Lower leg skin (tissue), 3 donors: Measurements from ENCODE around the gene PIGN.

ENCODE experiments used
- POLR2A ChIP-seq, 2 donors: fragments of 450-650 bp; IDR thresholded peaks; one replicate each; pipeline ENCODE4 v1.6.1; 2016 to 2017; ENCODE audit warnings: antibody characterized with exemption in 2 of 2, mild to moderate bottlenecking in 1 of 2, moderate library complexity in 1 of 2
- TF ChIP-seq, protein P1 (sequence below), 3 donors: fragments of 450-650 bp; IDR thresholded peaks; one replicate each; pipeline ENCODE4 v1.5.1; 2016; ENCODE audit warnings: antibody characterized with exemption in 3 of 3, mild to moderate bottlenecking in 3 of 3, moderate library complexity in 2 of 3

DNA sequence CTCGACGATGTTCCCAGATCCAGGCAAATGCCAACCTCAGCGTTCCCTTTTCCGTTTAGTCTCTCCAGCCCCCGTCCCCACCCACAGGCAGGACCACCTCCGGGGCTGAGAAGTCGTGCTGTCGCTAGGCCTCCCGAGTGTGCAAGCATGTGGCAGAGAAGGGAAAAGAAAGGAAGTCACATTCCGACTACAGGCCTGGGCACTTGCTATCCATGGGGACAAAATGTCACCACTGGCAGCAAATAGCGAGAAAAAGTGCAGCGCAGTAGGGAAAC lies 420 bp downstream of the PIGN start:
- TF ChIP-seq, protein P1, sequence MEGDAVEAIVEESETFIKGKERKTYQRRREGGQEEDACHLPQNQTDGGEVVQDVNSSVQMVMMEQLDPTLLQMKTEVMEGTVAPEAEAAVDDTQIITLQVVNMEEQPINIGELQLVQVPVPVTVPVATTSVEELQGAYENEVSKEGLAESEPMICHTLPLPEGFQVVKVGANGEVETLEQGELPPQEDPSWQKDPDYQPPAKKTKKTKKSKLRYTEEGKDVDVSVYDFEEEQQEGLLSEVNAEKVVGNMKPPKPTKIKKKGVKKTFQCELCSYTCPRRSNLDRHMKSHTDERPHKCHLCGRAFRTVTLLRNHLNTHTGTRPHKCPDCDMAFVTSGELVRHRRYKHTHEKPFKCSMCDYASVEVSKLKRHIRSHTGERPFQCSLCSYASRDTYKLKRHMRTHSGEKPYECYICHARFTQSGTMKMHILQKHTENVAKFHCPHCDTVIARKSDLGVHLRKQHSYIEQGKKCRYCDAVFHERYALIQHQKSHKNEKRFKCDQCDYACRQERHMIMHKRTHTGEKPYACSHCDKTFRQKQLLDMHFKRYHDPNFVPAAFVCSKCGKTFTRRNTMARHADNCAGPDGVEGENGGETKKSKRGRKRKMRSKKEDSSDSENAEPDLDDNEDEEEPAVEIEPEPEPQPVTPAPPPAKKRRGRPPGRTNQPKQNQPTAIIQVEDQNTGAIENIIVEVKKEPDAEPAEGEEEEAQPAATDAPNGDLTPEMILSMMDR (IDR thresholded peaks at IDR 0.05), result no peak
- no peak for TF ChIP-seq POLR2A (IDR thresholded peaks at IDR 0.05)
